NCI-H69 (cell line): ENCODE measurements around the gene TBC1D24.

Source experiments
- DNase-seq: peaks from one replicate; lab custom pipeline; 2025; lab: John Stamatoyannopoulos, UW

TBC1D24 gene

GRCh38 chr16:2482708-2483534 lies 8.0 kb downstream of the TBC1D24 start:
- DNase-seq, result peak; percentile 31

GRCh38 chr16:2483939-2484897 lies 9.3 kb downstream of the TBC1D24 start:
- no peak for DNase-seq

GRCh38 chr16:2484898-2485508 lies 10.1 kb downstream of the TBC1D24 start:
- no peak for DNase-seq

GRCh38 chr16:2485811-2486507 lies 11.0 kb downstream of the TBC1D24 start:
- no peak for DNase-seq

GRCh38 chr16:2486645-2487516 lies 12.0 kb downstream of the TBC1D24 start:
- no peak for DNase-seq

GRCh38 chr16:2487517-2487842 lies 12.6 kb downstream of the TBC1D24 start:
- no peak for DNase-seq

GRCh38 chr16:2487903-2488531 lies 13.1 kb downstream of the TBC1D24 start:
- DNase-seq, result no peak

GRCh38 chr16:2489581-2489980 lies 14.7 kb downstream of the TBC1D24 start:
- no peak for DNase-seq

- no peak for DNase-seq
Measured at GRCh38 chr16:2490190-2491105, 15.5 kb downstream of the TBC1D24 start.

- DNase-seq, result no peak
Measured at GRCh38 chr16:2492292-2492691, 17.4 kb downstream of the TBC1D24 start.

- DNase-seq, result no peak
Measured at GRCh38 chr16:2493605-2494004, 18.7 kb downstream of the TBC1D24 start.

GRCh38 chr16:2494616-2495015 lies 19.7 kb downstream of the TBC1D24 start:
- no peak for DNase-seq

GRCh38 chr16:2495041-2495440 lies 20.1 kb downstream of the TBC1D24 start:
- DNase-seq, result no peak

- DNase-seq, result no peak
Measured at GRCh38 chr16:2496223-2497115, 21.5 kb downstream of the TBC1D24 start.

- no peak for DNase-seq
Measured at GRCh38 chr16:2497116-2497630, 22.2 kb downstream of the TBC1D24 start.

- no peak for DNase-seq
Measured at GRCh38 chr16:2497695-2498484, 23.0 kb downstream of the TBC1D24 start.

GRCh38 chr16:2498531-2499253 lies 23.8 kb downstream of the TBC1D24 start:
- no peak for DNase-seq
